Stimulated activated CD4-positive, alpha-beta T cell treated with anti-CD3 and anti-CD28 coated beads, Interleukin-2, amount 100 ng/mL, for 24 hours (primary cell): ENCODE data around the gene SLC4A1.

Experiments
- DNase-seq, 2 donors: peaks; one replicate each; pipeline ENCODE4 v3.0.0-alpha.2; 2020

The SLC4A1 gene

GRCh38 chr17:44219616-44220212 lies 48.2 kb downstream of the SLC4A1 start, which contains the start of gene UBTF:
TSS of gene UBTF (minus strand) at chr17:44219675. CDS start at chr17:44218229, 1,446 bp downstream.
- DNase-seq: peak; percentile 63 to 67

GRCh38 chr17:44219108-44219615 lies 48.8 kb downstream of the SLC4A1 start:
- DNase-seq: peak; percentile 71

- DNase-seq: peak; percentile 86
These were observed 49.4 kb downstream of the SLC4A1 start for GRCh38 chr17:44218344-44219107.

GRCh38 chr17:44217738-44218343 lies 50.1 kb downstream of the SLC4A1 start:
- no peak for DNase-seq

- DNase-seq: no peak
These were observed 51.2 kb downstream of the SLC4A1 start for GRCh38 chr17:44216694-44217093.

- no peak for DNase-seq
These were observed 51.8 kb downstream of the SLC4A1 start for GRCh38 chr17:44216173-44216572.

GRCh38 chr17:44214896-44215295 lies 53.0 kb downstream of the SLC4A1 start:
- DNase-seq: no peak

- DNase-seq: no peak
These were observed 53.8 kb downstream of the SLC4A1 start for GRCh38 chr17:44214230-44214494.

GRCh38 chr17:44213403-44214229 lies 54.3 kb downstream of the SLC4A1 start:
- DNase-seq: no peak

GRCh38 chr17:44212507-44213402 lies 55.2 kb downstream of the SLC4A1 start:
- no peak for DNase-seq

- DNase-seq: no peak
These were observed 56.4 kb downstream of the SLC4A1 start for GRCh38 chr17:44211281-44212265.

- DNase-seq: peak; percentile 91 to 93
These were observed 57.4 kb downstream of the SLC4A1 start for GRCh38 chr17:44210342-44211192.

GRCh38 chr17:44209786-44210341 lies 58.1 kb downstream of the SLC4A1 start:
- peak; percentile 54 to 59 for DNase-seq

- no peak for DNase-seq
These were observed 60.2 kb downstream of the SLC4A1 start for GRCh38 chr17:44207743-44208142.

- no peak for DNase-seq
These were observed 60.6 kb downstream of the SLC4A1 start for GRCh38 chr17:44207319-44207718.

GRCh38 chr17:44206825-44207155 lies 61.1 kb downstream of the SLC4A1 start:
- DNase-seq: no peak

- no peak for DNase-seq
These were observed 61.7 kb downstream of the SLC4A1 start for GRCh38 chr17:44205962-44206824.

- DNase-seq: no peak
These were observed 63.5 kb downstream of the SLC4A1 start for GRCh38 chr17:44204441-44204882.
